K562 (cell line): Measurements from ENCODE around the gene PRKG1. TPM values are rescaled to one million over a fixed set of nuclear protein-coding genes. Genes with fewer than 3 reads are reported as not detected.

Experiments used
- ATAC-seq: fragments of 200-7000 bp; cut with Tn5 transposase; 3 replicates; pipeline ENCODE4 v1.9.1; 2020; ENCODE audit warnings: moderate library complexity
- BruUV-seq: library from RNA; stranded (reverse); fragments of 400-500 nt; replicated peaks from 2 replicates; lab custom pipeline; 2021; lab: Mats Ljungman, UMichigan
- CTCF ChIA-PET: fragments of 300-600 bp; formaldehyde crosslinking; extraction: SDS; loops from one replicate; lab custom pipeline; 2021; ENCODE audit warnings: low intra/inter-chr PET ratio; lab: Yijun Ruan, JAX
- POLR2A ChIA-PET: fragments of 300-600, 350-650 bp; sonication (Branson Sonifier 250); formaldehyde crosslinking; extraction: SDS; loops from one replicate; lab custom pipeline; 2021; ENCODE audit warnings: antibody characterized with exemption, inconsistent platforms; lab: Yijun Ruan, JAX
- DNase-seq, 4 experiments: peaks; one replicate each; pipeline versions ENCODE4 v3.0.0 to v3.0.0-alpha.2; 2011 to 2018; ENCODE audit warnings: low spot score in 3 of 4, mixed read lengths in 3 of 4; ENCODE audit errors: extremely low read depth in 1 of 4
- FAIRE-seq: peaks from 2 replicates; lab custom pipeline; 2011; peaks lifted over from hg19 to GRCh38; lab: Jason Lieb, UNC
- H2AFZ ChIP-seq: 2 replicates; pipeline ENCODE4 v1.6.0; 2011; ENCODE audit warnings: low read depth, low read length, control low read depth, inconsistent platforms
- H3K27ac ChIP-seq: fragments of 200-600 bp; 3 replicates; pipeline ENCODE4 v1.8.0; 2011; ENCODE audit warnings: low read depth, mild to moderate bottlenecking, control low read depth, inconsistent platforms, low read length, moderate library complexity, mixed read lengths; ENCODE audit errors: extremely low read depth
- H3K27me3 ChIP-seq, 2 experiments: fragments of 300-600 bp in 1 of 2; 2 replicates in 1 of 2; 3 replicates in 1 of 2; pipeline versions ENCODE4 v1.6.0 to v1.8.0; 2011; ENCODE audit warnings: inconsistent platforms in 2 of 2, low read length in 2 of 2, mild to moderate bottlenecking in 1 of 2, mixed read lengths in 1 of 2, moderate library complexity in 1 of 2; ENCODE audit not compliant: control insufficient read depth in 2 of 2, insufficient read depth in 2 of 2
- H3K36me3 ChIP-seq: fragments of 300-600 bp; 3 replicates; pipeline ENCODE4 v1.8.0; 2011; ENCODE audit warnings: mild to moderate bottlenecking, low read length, inconsistent platforms; ENCODE audit not compliant: control insufficient read depth, insufficient read depth
- H3K4me1 ChIP-seq, 2 experiments: fragments of 200-600 bp in 1 of 2; replicated peaks in 1 of 2; 2 replicates in 1 of 2; 3 replicates in 1 of 2; pipeline versions ENCODE4 v1.5.1 to v1.8.0; 2011; ENCODE audit warnings: inconsistent platforms in 2 of 2, low read length in 2 of 2, mild to moderate bottlenecking in 1 of 2, mixed read lengths in 1 of 2, moderate library complexity in 1 of 2; ENCODE audit not compliant: control insufficient read depth in 2 of 2, insufficient read depth in 2 of 2
- H3K4me2 ChIP-seq: 2 replicates; pipeline ENCODE4 v1.6.1; 2011; ENCODE audit warnings: low read length, control low read depth, inconsistent platforms, mixed read lengths; ENCODE audit not compliant: insufficient read depth
- H3K4me3 ChIP-seq: fragments of 200-600 bp; sonication (generic), shearing (Covaris generic); 2 replicates; pipeline ENCODE4 v1.5.1; 2016; ENCODE audit warnings: control low read depth, inconsistent platforms
- H3K79me2 ChIP-seq: fragments of 200-600 bp; 3 replicates; pipeline ENCODE4 v1.8.0; 2011; ENCODE audit warnings: low read length, inconsistent platforms; ENCODE audit not compliant: control insufficient read depth, insufficient read depth
- H3K9ac ChIP-seq, 2 experiments: 2 replicates each; pipeline versions ENCODE4 v1.6.0 to v1.6.1; 2011; ENCODE audit warnings: low read depth in 2 of 2, low read length in 2 of 2, control low read depth in 1 of 2, inconsistent platforms in 1 of 2, mild to moderate bottlenecking in 1 of 2, mixed read lengths in 1 of 2; ENCODE audit not compliant: insufficient read depth in 1 of 2
- H3K9me1 ChIP-seq: one replicate; pipeline ENCODE4 v1.6.0; 2011; ENCODE audit warnings: inconsistent platforms, mild to moderate bottlenecking, low read length, moderate library complexity; ENCODE audit not compliant: control insufficient read depth, insufficient read depth
- H3K9me3 ChIP-seq: replicated peaks from 2 replicates; pipeline ENCODE4 v1.5.1; 2011; ENCODE audit warnings: low read depth, low read length, inconsistent platforms; ENCODE audit not compliant: control insufficient read depth, insufficient read depth
- H4K20me1 ChIP-seq: replicated peaks from 2 replicates; pipeline ENCODE4 v1.6.1; 2011; ENCODE audit warnings: low read length, inconsistent platforms, mixed read lengths; ENCODE audit not compliant: control insufficient read depth, insufficient read depth
- CAMTA2 ChIP-seq: fragments of 250-450 bp; sonication (Bioruptor Pico); conservative IDR thresholded peaks from 2 replicates; pipeline ENCODE4 v1.5.1; 2022
- CGGBP1 ChIP-seq: fragments of 250-450 bp; sonication (Bioruptor Pico); IDR thresholded peaks from 2 replicates; pipeline ENCODE4 v1.9.0; 2021; ENCODE audit warnings: mild to moderate bottlenecking
- CHD4 ChIP-seq: fragments of 200-600 bp; sonication (generic); IDR thresholded peaks from 3 replicates; pipeline ENCODE4 v1.6.1; 2012; ENCODE audit warnings: low read depth, mild to moderate bottlenecking, mixed read lengths, low read length, inconsistent platforms; ENCODE audit not compliant: insufficient read depth, insufficient replicate concordance, poor library complexity, severe bottlenecking
- CREB3L1 ChIP-seq: fragments of 450-650 bp; IDR thresholded peaks from 2 replicates; pipeline ENCODE4 v1.6.1; 2014; ENCODE audit warnings: low read depth, mild to moderate bottlenecking, moderate library complexity, borderline replicate concordance
- DIDO1 ChIP-seq: fragments of 450-650 bp; IDR thresholded peaks from 2 replicates; pipeline ENCODE4 v1.6.1; 2016; ENCODE audit warnings: low read depth, missing biosample characterization, missing genetic modification characterization
- EGR1 ChIP-seq: fragments of 450-650 bp; conservative IDR thresholded peaks from 2 replicates; pipeline ENCODE4 v1.6.1; 2017; ENCODE audit warnings: mild to moderate bottlenecking
- HIVEP1 ChIP-seq: fragments of 250-450 bp; sonication (Bioruptor Pico); IDR thresholded peaks from 2 replicates; pipeline ENCODE4 v1.4.0; 2020; ENCODE audit warnings: mild to moderate bottlenecking
- KAT2B ChIP-seq: IDR thresholded peaks from one replicate; pipeline ENCODE4 v1.6.1; 2012; ENCODE audit warnings: low read depth, mild to moderate bottlenecking, control low read depth, inconsistent platforms, low read length, moderate library complexity
- SMAD2 ChIP-seq: fragments of 150-350 bp; IDR thresholded peaks from 2 replicates; pipeline ENCODE4 v1.6.1; 2014; ENCODE audit warnings: low read depth, mild to moderate bottlenecking, low read length
- SMARCB1 ChIP-seq: IDR thresholded peaks from 2 replicates; pipeline ENCODE4 v1.6.1; 2011; ENCODE audit warnings: improper control_type of control experiment, low read depth; ENCODE audit not compliant: insufficient read length
- U2AF1 ChIP-seq: fragments of 200-400 bp; formaldehyde crosslinking; optimal IDR thresholded peaks from 2 replicates; pipeline ENCODE3; 2017; ENCODE audit warnings: mild to moderate bottlenecking, low read depth, low read length, moderate library complexity
- ZNF121 ChIP-seq: sonication (generic); formaldehyde crosslinking; conservative IDR thresholded peaks from 2 replicates; pipeline ENCODE4 v1.8.0; 2022; ENCODE audit warnings: missing genetic modification reagents
- ZSCAN29 ChIP-seq: fragments of 450-650 bp; IDR thresholded peaks from 2 replicates; pipeline ENCODE4 v1.6.1; 2017
- WGBS: fragments of 100-300 bp; shearing (Covaris generic); methylation state at CpG from one replicate; pipeline ENCODE4 v1.1.6; 2016; ENCODE audit warnings: low coverage, mixed read lengths; ENCODE audit not compliant: insufficient coverage; ENCODE audit errors: missing lambda C conversion rate; 5-methylcytosine and 5-hydroxymethylcytosine counted together
- in situ Hi-C: fragments of 300-500 bp; cut with MboI; formaldehyde crosslinking; loops from 4 replicates; pipeline ENCODE4 v1.15.0; 2018; ENCODE audit warnings: inconsistent platforms, mixed read lengths
- intact Hi-C: fragments of 100-400 bp; cut with micrococcal nuclease; formaldehyde crosslinking; loops from 2 replicates; pipeline ENCODE4 v1.14.2; 2022
- polyA plus RNA-seq, 8 experiments: library from polyadenylated mRNA; depleted of rRNA in 4 of 8; stranded (reverse) in 5 of 8; unstranded in 3 of 8; fragments of >200 nt; fragmentation: Nextera tagmentation in 2 of 8; fragmentation: Illumina TruSeq in 1 of 8; extraction: Ambion mirVana in 2 of 8; extraction: Trizol in 1 of 8; gene quantifications; 2 replicates each; pipeline versions ENCODE4 v1.2.1 to v1.2.3, GENCODE V29; 2011 to 2014; ENCODE audit warnings: inconsistent platforms in 1 of 8, missing spikeins in 1 of 8
- total RNA-seq, 7 experiments: library from RNA; depleted of rRNA in 6 of 7; stranded (reverse); fragments of >200 nt in 6 of 7; fragmentation: Illumina TruSeq in 2 of 7; extraction: Trizol in 2 of 7; gene quantifications; 2 replicates each; pipeline versions ENCODE4 v1.2.1 to v1.2.3, GENCODE V29; 2011 to 2021; ENCODE audit warnings: low replicate concordance in 1 of 7
- TF ChIP-seq, protein P1 (sequence below): fragments of 250-450 bp; sonication (Bioruptor Pico); IDR thresholded peaks from 2 replicates; pipeline ENCODE4 v1.8.0; 2021; ENCODE audit warnings: borderline replicate concordance, mild to moderate bottlenecking, moderate library complexity; ENCODE audit not compliant: poor library complexity, severe bottlenecking
- TF ChIP-seq, protein P2 (sequence below), 2 experiments: fragments of 150-350 bp in 1 of 2; IDR thresholded peaks; 2 replicates each; pipeline ENCODE4 v1.6.1; 2012 to 2016; ENCODE audit warnings: low read depth in 2 of 2, low read length in 2 of 2, mild to moderate bottlenecking in 1 of 2, moderate library complexity in 1 of 2

The PRKG1 gene
- total and polyA plus RNA-seq, 9 of the 15 experiments (the other 6 are each of a cell fraction or from before 2014, with no cell fraction given) = 0.22 TPM; not detected in 8

DNA sequence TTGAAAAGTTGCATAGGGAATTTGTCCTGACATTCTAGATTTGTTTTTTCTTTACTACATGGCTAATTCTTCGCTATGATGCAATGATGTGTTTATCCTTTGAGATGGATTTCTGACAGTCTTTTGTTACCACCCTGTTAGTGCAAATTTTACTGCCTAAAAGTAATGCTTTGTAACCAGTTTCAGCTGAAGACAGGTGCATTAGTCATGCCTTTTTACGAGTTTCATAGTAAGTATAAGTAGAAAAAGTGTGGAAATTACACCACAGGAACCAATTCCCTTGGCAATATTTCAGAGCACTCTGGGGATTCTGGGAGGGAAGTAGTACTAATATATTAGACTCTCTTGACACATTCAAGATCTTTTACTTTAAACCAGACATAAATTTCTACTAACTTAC, 982.0 kb downstream of the PRKG1 start:
- no peak overlapping the region for H3K4me3 ChIP-seq
- no peak overlapping the region for H3K4me2 ChIP-seq
- WGBS = 0% methylated on average over 2 of the region's 2 CpGs
- FAIRE-seq = no peak
- no peak for TF ChIP-seq SMAD2
- TF ChIP-seq CHD4 = no peak
- TF ChIP-seq ZSCAN29 = no peak
- no peak for TF ChIP-seq CAMTA2 (CRISPR knock-in tag)
- TF ChIP-seq KAT2B = no peak
- TF ChIP-seq, protein P1, sequence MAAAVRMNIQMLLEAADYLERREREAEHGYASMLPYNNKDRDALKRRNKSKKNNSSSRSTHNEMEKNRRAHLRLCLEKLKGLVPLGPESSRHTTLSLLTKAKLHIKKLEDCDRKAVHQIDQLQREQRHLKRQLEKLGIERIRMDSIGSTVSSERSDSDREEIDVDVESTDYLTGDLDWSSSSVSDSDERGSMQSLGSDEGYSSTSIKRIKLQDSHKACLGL (CRISPR knock-in tag) = no peak
- TF ChIP-seq, protein P2, sequence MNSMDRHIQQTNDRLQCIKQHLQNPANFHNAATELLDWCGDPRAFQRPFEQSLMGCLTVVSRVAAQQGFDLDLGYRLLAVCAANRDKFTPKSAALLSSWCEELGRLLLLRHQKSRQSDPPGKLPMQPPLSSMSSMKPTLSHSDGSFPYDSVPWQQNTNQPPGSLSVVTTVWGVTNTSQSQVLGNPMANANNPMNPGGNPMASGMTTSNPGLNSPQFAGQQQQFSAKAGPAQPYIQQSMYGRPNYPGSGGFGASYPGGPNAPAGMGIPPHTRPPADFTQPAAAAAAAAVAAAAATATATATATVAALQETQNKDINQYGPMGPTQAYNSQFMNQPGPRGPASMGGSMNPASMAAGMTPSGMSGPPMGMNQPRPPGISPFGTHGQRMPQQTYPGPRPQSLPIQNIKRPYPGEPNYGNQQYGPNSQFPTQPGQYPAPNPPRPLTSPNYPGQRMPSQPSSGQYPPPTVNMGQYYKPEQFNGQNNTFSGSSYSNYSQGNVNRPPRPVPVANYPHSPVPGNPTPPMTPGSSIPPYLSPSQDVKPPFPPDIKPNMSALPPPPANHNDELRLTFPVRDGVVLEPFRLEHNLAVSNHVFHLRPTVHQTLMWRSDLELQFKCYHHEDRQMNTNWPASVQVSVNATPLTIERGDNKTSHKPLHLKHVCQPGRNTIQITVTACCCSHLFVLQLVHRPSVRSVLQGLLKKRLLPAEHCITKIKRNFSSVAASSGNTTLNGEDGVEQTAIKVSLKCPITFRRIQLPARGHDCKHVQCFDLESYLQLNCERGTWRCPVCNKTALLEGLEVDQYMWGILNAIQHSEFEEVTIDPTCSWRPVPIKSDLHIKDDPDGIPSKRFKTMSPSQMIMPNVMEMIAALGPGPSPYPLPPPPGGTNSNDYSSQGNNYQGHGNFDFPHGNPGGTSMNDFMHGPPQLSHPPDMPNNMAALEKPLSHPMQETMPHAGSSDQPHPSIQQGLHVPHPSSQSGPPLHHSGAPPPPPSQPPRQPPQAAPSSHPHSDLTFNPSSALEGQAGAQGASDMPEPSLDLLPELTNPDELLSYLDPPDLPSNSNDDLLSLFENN (IDR thresholded peaks at IDR 0.05; ENCODE audit: low read depth in 2 of 2, low read length in 2 of 2) = no peak
- no peak for TF ChIP-seq CGGBP1 (CRISPR knock-in tag)
- TF ChIP-seq HIVEP1 = no peak
- TF ChIP-seq EGR1 = no peak
- no peak for TF ChIP-seq SMARCB1
- TF ChIP-seq ZNF121 (CRISPR knock-in tag) = no peak
- TF ChIP-seq U2AF1 = no peak
- TF ChIP-seq CREB3L1 = no peak
- no peak for TF ChIP-seq DIDO1 (tag)
- TF ChIP-seq, all 486 proteins: peak for 0
- ChIA-PET POLR2A (no interaction called here), CTCF (no interaction called here)
- no peaks in the 10 kb centered on the region for H3K9me3 ChIP-seq
- DNase-seq (no peak), ATAC-seq (no peak)
- no peaks in the 10 kb centered on the region for H3K27me3 ChIP-seq
- in situ Hi-C loops (no loop called here), intact Hi-C loops (no loop called here)
- H3K27ac ChIP-seq = no peak overlapping the region
- H3K36me3 ChIP-seq = no peaks in the 10 kb centered on the region
- no peaks in the 10 kb centered on the region for H3K4me1 ChIP-seq
- H4K20me1 ChIP-seq = no peaks in the 10 kb centered on the region
- H2AFZ ChIP-seq = no peak overlapping the region
- H3K9ac ChIP-seq = no peak overlapping the region
- no peaks in the 10 kb centered on the region for H3K79me2 ChIP-seq
- no TSS peak for BruUV-seq
- no peaks in the 10 kb centered on the region for H3K9me1 ChIP-seq
